T1000 (cell line): ENCODE results near the gene NR2F1.

Experiments used
- DNase-seq: peaks from one replicate; lab custom pipeline; 2025; ENCODE audit warnings: mixed read lengths; lab: John Stamatoyannopoulos, UW

NR2F1 gene

GRCh38 chr5:93604644-93605515, 21.9 kb downstream of the NR2F1 start:
- no peak for DNase-seq

GRCh38 chr5:93606382-93606752, 23.3 kb downstream of the NR2F1 start:
- DNase-seq: no peak

DNA sequence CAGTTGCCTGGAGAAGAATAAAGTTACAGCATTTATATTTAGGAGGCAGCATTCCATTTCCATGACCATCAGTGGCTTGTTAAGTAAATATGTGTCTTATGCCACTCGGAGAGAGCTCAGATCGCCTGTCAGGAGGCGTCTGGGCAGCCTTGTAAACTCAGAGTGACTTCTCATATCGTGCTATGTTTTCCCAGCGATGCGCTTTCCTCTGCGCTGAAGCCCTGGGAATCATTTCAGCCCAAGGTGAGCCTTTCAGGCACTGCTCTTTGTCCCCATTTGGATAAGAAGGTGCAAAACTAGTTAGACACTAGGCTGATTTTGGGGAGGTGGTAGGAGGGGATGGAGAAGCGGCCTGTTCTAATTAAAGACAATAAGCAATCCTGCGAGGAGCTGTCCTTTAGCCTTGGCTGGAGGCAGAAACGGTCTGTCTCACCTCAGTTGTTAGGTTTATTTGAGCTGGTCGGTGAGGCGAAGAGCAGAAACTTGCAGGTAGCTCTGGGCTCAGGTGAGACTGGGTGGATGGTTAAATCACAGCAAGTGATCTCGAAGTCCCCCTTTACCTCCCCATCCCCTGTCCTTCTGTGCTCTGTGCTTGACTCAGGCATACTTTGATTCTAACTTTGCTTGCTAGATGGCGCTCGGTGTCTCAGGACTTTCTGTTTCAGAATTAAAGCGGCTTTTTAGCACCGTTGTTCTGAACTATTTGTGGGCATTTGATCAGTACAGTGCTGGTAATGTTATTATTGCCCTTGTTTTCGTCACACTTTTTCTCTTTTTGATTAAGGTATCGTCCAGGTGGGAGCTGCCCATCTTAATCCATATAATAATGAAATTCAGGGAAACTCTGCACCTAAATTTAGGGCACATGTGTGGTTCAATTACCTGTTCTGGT, 24.6 kb downstream of the NR2F1 start:
- no peak for DNase-seq

GRCh38 chr5:93608855-93609254, 25.8 kb downstream of the NR2F1 start:
- DNase-seq: no peak

DNA sequence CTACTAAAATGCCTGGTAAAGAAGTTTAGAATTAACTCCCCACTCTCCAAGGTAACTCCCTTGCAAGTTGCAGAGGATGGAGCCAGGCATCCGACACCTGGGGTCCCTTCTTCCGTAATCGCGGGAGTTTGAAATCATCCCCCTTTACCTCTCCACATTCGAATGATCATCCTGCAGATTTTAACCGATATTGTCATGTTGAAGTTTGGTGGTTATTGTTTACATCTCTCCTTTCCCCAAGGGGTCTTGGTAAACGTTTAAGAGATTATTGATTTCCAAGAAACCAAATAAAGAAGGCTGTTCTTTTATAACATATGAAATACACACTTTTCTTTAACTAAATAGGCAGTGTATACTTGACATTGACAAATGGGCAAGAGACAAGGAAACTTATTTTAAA, 26.7 kb downstream of the NR2F1 start:
- no peak for DNase-seq

DNA sequence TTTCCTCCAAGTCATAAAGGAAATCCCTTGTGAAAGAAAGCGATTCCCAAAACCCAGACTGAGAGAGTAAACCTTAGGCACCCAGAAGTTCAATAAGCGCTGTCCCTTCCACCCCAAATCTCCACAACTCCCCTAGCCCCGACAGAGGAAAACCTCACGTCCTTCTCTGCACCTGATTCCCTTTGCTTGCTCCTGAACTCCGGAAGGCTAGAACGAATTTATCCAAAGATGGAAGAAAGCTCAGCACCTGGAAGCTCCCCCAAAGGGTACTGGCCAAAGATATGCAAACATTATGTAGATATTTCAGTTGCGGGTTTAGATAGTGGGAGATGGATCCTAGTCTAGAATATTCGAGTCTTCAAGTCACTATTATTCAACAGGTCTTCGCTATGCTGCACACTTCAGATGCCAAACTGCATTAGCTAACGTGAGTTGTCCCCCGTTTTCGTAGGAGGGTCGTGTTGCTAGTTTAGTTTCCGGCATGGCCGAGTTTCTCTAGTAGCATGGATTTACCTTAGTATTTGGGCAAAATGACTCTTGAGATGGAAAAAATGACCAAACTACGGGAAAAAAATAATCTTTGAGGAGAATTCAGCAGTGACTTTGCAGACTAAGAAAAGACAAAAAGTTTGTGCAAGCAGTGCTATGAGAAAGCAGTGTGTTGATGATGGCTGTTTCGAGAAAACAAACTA, 27.7 kb downstream of the NR2F1 start:
- no peak for DNase-seq

DNA sequence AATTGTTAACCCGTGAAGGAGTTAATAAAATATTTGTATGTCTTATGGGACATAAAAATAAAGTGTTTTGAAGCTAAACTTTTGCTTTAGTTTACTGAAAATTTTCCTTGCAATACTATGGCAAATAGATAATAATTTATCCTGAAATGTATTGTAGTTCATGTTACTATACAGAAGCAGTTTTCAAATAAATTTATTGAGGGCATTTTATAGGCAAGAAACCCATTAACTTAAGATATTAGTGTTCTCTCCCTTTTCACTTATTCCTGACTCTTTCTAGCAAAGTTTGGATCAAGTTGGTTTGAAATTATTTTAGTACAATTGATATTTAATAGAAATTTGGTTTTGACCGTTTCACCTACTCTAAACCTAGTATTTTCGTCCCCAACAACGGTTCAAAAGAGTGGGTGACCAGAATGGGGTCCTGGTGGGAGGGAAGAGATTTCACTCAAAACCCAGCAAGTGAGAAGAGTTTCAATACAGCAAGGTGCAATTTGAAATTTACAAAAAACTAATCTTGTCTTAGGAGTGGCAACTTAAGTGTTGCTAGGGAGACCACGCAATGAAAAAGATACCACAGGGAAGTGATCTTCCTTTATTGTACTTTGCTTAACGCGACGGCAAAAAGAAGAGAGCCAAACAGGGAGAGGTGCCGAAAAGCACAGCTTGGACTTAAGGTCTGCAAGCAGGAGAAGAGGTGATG, 28.4 kb downstream of the NR2F1 start:
- no peak for DNase-seq

- DNase-seq: no peak
Observed at GRCh38 chr5:93611976-93612854, 29.2 kb downstream of the NR2F1 start.

DNA sequence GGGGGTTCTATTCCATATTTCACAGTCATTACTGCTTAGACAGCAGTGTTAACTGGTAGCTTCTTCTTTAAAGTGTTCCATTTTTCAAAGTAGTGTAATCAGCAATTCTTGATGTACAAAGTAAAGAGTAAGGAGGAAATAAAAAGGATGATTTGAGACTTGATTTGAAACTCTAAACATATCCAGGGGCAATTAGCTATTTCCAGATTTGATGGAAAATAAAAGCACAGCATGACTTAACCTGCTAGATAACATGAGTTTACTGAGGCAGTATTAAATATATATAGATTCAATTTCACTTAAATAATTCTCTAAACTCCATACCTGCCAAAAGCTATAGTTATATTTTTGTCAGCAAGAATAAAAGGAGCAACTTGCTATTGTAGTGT, 29.8 kb downstream of the NR2F1 start:
- DNase-seq: no peak

DNA sequence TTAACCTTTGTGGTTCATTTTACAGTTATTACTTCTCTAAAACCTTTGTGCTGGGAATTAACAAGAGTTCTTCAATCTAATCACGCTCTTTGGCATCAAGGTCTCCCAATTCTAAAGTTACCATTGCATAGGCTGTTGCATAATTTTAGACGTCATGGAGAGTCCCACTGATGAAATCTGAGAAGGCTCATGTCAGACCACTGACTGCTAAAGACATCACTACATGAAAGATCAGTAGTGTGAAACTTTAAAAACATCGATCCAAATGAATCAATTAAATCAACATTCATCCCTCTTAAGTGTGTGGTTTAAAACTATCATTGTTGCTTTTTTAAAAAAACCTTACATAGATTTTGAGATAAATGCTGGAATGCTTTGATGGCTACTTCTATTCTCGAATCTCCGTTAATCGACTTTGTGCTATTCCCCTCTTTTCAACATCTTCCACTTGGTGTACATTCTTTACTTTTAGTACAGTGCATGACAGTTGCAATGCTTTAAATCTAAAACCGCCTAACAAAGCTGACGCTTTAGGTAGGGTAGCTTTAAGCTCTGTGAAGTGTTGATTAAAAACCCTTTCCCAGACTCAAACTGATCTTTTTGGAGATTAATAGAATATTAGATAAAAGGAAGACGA, 33.6 kb downstream of the NR2F1 start:
- DNase-seq: no peak

GRCh38 chr5:93620487-93621326, 37.7 kb downstream of the NR2F1 start:
- peak; percentile 50 for DNase-seq

DNA sequence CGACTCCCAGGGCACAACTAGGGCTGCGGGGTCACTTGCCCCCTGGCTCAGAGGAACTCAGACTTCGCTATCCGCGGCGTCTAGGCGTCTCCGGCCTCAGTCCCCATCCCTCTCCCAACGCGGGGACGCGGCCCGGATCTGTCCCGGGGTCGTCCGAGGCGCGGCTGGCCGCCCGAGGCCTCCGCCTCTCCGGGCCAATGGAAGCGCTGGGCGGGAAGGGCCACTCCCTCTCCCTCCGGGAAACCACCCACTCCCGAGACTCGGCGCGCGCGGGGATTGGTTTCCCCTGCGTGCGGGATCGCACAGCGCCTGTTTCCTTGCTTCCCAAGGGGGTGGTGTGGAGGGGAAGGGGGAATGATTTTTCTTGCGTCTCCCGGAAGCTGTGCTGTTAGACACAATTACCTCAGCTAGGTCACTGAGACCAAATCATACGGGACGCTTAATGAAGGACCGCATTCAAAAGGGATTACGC, 38.3 kb downstream of the NR2F1 start:
- peak; percentile 78 for DNase-seq

DNA sequence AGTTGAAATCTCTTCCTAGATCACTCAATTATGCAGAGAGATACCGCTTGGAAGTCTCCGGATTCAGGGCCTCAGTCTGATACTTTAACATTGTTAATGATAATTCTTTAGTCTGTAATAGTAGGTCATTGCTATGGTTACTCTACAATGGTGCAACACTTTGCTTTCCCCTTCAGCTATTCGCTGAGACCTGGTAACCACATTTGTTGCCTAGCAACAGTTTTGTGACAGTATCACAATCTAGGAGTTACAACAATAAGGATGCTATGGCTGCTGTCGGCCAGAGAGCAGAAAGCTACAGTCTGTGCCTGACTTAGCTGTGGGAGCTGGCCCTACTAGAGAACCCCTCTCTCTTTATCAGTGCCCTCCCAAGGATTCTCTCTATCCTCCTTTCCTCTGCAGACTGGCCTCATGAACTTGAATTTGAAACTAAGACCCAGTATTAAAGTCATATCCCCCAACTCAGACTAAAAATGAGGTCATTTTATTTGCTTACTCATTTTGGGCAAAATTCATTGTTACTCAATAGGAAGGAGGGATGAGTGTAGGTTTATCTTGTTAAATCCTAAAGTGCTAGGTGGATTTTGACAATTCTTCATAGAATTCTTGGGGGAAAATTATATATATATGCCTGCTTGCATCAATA, 39.3 kb downstream of the NR2F1 start:
- DNase-seq: no peak

DNA sequence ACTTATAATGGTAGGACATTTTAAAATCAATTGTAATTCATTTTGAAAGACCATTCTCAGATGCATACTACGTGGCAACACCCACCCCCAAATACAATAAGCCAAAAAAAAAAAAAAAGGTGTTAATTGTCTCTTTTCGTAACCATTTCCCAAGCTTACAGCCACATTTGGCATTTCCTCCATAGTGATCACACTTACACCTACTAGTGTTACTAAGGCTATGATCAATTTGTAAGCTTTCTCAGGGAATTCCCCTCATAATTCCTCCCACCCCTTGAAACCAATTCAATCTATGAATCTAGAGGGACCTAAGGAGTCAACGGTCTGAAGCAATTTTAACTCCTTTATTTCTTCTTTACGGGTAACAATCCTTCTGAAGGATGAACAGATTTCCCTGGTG, 40.1 kb downstream of the NR2F1 start:
- no peak for DNase-seq

GRCh38 chr5:93626801-93627200, 43.8 kb downstream of the NR2F1 start:
- no peak for DNase-seq

DNA sequence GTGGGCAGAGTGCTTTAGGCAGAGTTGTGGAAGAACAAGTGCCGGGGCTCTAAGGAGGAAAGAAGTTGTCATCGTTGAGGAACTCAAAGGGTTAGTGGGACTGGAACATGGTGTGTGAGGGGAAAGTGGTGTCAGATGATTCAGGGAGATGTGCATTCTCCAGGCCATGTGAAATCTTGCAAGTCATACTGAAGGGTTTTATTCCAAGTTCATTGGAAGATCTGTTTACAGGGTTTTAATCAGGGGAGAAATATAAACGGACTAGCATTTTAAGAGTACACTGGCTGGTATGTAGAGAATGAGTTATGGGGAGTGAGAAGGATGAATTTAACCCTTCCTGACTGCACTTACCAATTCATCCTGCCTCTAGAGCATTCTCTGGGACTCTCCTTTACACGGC, 49.3 kb downstream of the NR2F1 start:
- DNase-seq: no peak

- DNase-seq: no peak
Observed at GRCh38 chr5:93635991-93636390, 53.0 kb downstream of the NR2F1 start.

DNA sequence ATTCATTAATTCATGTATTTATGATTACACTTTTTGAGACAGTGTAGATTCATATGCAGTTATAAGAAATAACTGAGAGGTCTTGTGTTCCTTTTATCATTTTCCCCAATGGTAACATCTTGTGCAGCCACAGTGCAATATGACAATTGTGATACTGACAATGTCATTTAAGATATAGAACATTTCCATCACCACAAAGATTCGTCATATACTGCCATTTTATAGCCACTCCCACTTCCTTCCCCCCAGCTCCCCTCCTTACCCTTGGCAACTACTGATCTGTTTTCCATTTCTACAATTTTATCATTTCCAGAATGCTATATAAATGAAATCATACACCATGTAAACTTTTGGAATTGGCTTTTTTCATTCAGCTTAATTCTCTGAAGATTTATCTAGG, 53.8 kb downstream of the NR2F1 start:
- no peak for DNase-seq

- DNase-seq: no peak
Observed at GRCh38 chr5:93637697-93638096, 54.7 kb downstream of the NR2F1 start.
